Left ventricle myocardium inferior (tissue), 1 donor: ENCODE measurements around the gene MED13L. TPM values are rescaled to one million over a fixed set of nuclear protein-coding genes. Genes with fewer than 3 reads are reported as not detected.
A peak's percentile ranks its signal among the peaks of the same experiment; 100 is the strongest.
"Not testable (repeated sequence)": the region's sequence is repeated elsewhere in the genome, so short reads cannot be mapped to it uniquely, and the experiment has no call there.

Experiments used
- DNase-seq: peaks from one replicate; pipeline ENCODE4 v3.0.0-alpha.2; 2020
- H3K27ac ChIP-seq: fragments of 200-600 bp; replicated peaks from 2 replicates; pipeline ENCODE4 v1.8.0; 2021
- H3K27me3 ChIP-seq: fragments of 200-600 bp; 2 replicates; pipeline ENCODE4 v1.8.0; 2021; ENCODE audit warnings: low read depth
- H3K36me3 ChIP-seq: fragments of 200-600 bp; 2 replicates; pipeline ENCODE4 v1.8.0; 2021
- H3K4me1 ChIP-seq: fragments of 200-600 bp; 2 replicates; pipeline ENCODE4 v1.8.0; 2021
- H3K4me3 ChIP-seq: fragments of 200-600 bp; 2 replicates; pipeline ENCODE4 v1.8.0; 2021; ENCODE audit warnings: mild to moderate bottlenecking, moderate library complexity
- H3K9me3 ChIP-seq: fragments of 200-600 bp; replicated peaks from 2 replicates; pipeline ENCODE4 v1.8.0; 2021
- CTCF ChIP-seq: fragments of 200-600 bp; IDR thresholded peaks from 2 replicates; pipeline ENCODE4 v1.8.0; 2021; ENCODE audit warnings: antibody characterized with exemption, mild to moderate bottlenecking, borderline replicate concordance
- intact Hi-C: fragments of 100-400 bp; cut with micrococcal nuclease; formaldehyde crosslinking; loops from one replicate; pipeline ENCODE4 v1.11.0; 2022
- total RNA-seq: library from RNA; stranded (reverse); fragmentation: NEBNext Ultra II Directional; extraction: Animal tissue kit (Norgen Biotek cat#: 25700); gene quantifications from one replicate; pipeline ENCODE4 v1.2.1, GENCODE V29; 2021
- donor health status: DM: no; HTN: yes; CAD: no; lungs with severe emphysema.

MED13L gene
- total RNA-seq, 1 donor from 2014 or later, result 55.0 TPM

- intact Hi-C loops, result no loop called here
- DNase-seq, result no peak
Observed at GRCh38 chr12:116288735-116289134, 11.2 kb upstream of the MED13L start.

GRCh38 chr12:116287842-116288301, 10.4 kb upstream of the MED13L start:
- no peak for DNase-seq
- no peaks in the 10 kb centered on the region for H3K9me3 ChIP-seq
- intact Hi-C loops, result no loop called here
- no peak for TF ChIP-seq CTCF
- no peaks in the 10 kb centered on the region for H3K36me3 ChIP-seq
- no peak overlapping the region for H3K4me3 ChIP-seq
- H3K4me1 ChIP-seq, result no peaks in the 10 kb centered on the region
- no peak overlapping the region for H3K27ac ChIP-seq
- no peaks in the 10 kb centered on the region for H3K27me3 ChIP-seq

More at GRCh38 chr12:116288735-116289134, 11.2 kb upstream of the MED13L start:
- H3K27me3 ChIP-seq, result no peaks in the 10 kb centered on the region
- H3K9me3 ChIP-seq, result no peaks in the 10 kb centered on the region
- TF ChIP-seq CTCF, result no peak
- no peaks in the 10 kb centered on the region for H3K4me1 ChIP-seq
- H3K27ac ChIP-seq, result no peak overlapping the region
- H3K4me3 ChIP-seq, result no peak overlapping the region
- no peaks in the 10 kb centered on the region for H3K36me3 ChIP-seq

GRCh38 chr12:116284396-116284795, 6.9 kb upstream of the MED13L start:
- H3K4me1 ChIP-seq, result peaks cover 6% of the 10 kb centered on the region
- no peaks in the 10 kb centered on the region for H3K9me3 ChIP-seq
- DNase-seq, result no peak
- no peaks in the 10 kb centered on the region for H3K27me3 ChIP-seq
- no peak overlapping the region for H3K27ac ChIP-seq
- no peak for TF ChIP-seq CTCF
- H3K36me3 ChIP-seq, result no peaks in the 10 kb centered on the region
- no peak overlapping the region for H3K4me3 ChIP-seq
- intact Hi-C loops, result no loop called here

- H3K27me3 ChIP-seq, H3K36me3 ChIP-seq, H3K27ac ChIP-seq, DNase-seq, intact Hi-C loops, H3K4me1 ChIP-seq, H3K4me3 ChIP-seq, H3K9me3 ChIP-seq: not testable (repeated sequence)
Observed at GRCh38 chr12:116283881-116284280, 6.4 kb upstream of the MED13L start.

GRCh38 chr12:116282371-116283286, 5.1 kb upstream of the MED13L start:
- Histone ChIP-seq H3K36me3 (no peaks in the 10 kb centered on the region), H3K4me3 (peak overlapping the region; percentile 33), H3K27me3 (no peaks in the 10 kb centered on the region), H3K9me3 (no peaks in the 10 kb centered on the region), H3K4me1 (peaks cover 13% of the 10 kb centered on the region), H3K27ac (no peak overlapping the region)
- no peak for TF ChIP-seq CTCF
- intact Hi-C loops, result no loop called here
- no peak for DNase-seq

- H3K36me3 ChIP-seq, result no peaks in the 10 kb centered on the region
- H3K4me3 ChIP-seq, result no peak overlapping the region
- H3K27ac ChIP-seq, result no peak overlapping the region
- no peaks in the 10 kb centered on the region for H3K27me3 ChIP-seq
- no peaks in the 10 kb centered on the region for H3K9me3 ChIP-seq
- H3K4me1 ChIP-seq, result peaks cover 22% of the 10 kb centered on the region
- DNase-seq, result no peak
- no peak for TF ChIP-seq CTCF
- intact Hi-C loops, result no loop called here
Observed at GRCh38 chr12:116280595-116281290, 3.2 kb upstream of the MED13L start.
